ENCODE data around the gene PIGL.
A peak's percentile ranks its signal among the peaks of the same experiment; 100 is the strongest.

Gene PIGL

GRCh38 chr17:16217002-16217635 is at the start of gene PIGL:
Gene PIGL (plus strand): TSS chr17:16217210. CDS start chr17:16217227, 17 bp downstream.
- intact Hi-C loops (cut with DNase I; ENCODE audit: low total_unique reads): loop anchor here (5.0 kb wide), 1 partner anchor 70 kb away; no protein-coding TSS in a partner anchor
- no peaks in the 10 kb centered on the region for H3K9me3 ChIP-seq
- TF ChIP-seq CTCF (IDR thresholded peaks at IDR 0.05): no peak
- peak within 1 kb of the TSS; percentile 97 to 99 for H3K27ac ChIP-seq
- no peaks in the 10 kb centered on the region for H3K27me3 ChIP-seq
- peaks cover 0 to 46% (median 18%) of the 10 kb centered on the region in 4 donors for H3K4me1 ChIP-seq
- H3K4me3 ChIP-seq: peak within 1 kb of the TSS; percentile 93 to 96
- H3K36me3 ChIP-seq: peaks cover 0 to 11% (median 0%) of the 10 kb centered on the region in 3 donors
- DNase-seq: peak; percentile 90 to 93

- no peak overlapping the region for H3K27ac ChIP-seq
- peaks cover 25 to 29% (median 25%) of the 10 kb centered on the region in 3 donors for H3K36me3 ChIP-seq
- H3K4me3 ChIP-seq: no peak overlapping the region
- intact Hi-C loops (cut with DNase I; ENCODE audit: low total_unique reads): no loop called here
- H3K4me1 ChIP-seq: no peaks in the 10 kb centered on the region
- no peaks in the 10 kb centered on the region for H3K9me3 ChIP-seq
- DNase-seq: no peak
- TF ChIP-seq CTCF (IDR thresholded peaks at IDR 0.05): no peak
- H3K27me3 ChIP-seq: no peaks in the 10 kb centered on the region
Observed at GRCh38 chr17:16171613-16172012, 45.4 kb upstream of the PIGL start.

GRCh38 chr17:16178836-16179235 is 38.2 kb upstream of the PIGL start:
- Histone ChIP-seq H3K9me3 (no peaks in the 10 kb centered on the region), H3K4me1 (peaks cover 0 to 7% (median 2%) of the 10 kb centered on the region in 4 donors), H3K4me3 (no peak overlapping the region), H3K27me3 (no peaks in the 10 kb centered on the region), H3K36me3 (peaks cover 0 to 10% (median 0%) of the 10 kb centered on the region in 3 donors), H3K27ac (no peak overlapping the region)
- no peak for DNase-seq
- TF ChIP-seq CTCF (IDR thresholded peaks at IDR 0.05): no peak
- intact Hi-C loops (cut with DNase I; ENCODE audit: low total_unique reads): no loop called here

GRCh38 chr17:16181581-16181980 is 35.4 kb upstream of the PIGL start:
- Histone ChIP-seq H3K4me3 (no peak overlapping the region), H3K27ac (no peak overlapping the region), H3K27me3 (no peaks in the 10 kb centered on the region), H3K9me3 (no peaks in the 10 kb centered on the region), H3K4me1 (peaks cover 0 to 7% (median 2%) of the 10 kb centered on the region in 4 donors), H3K36me3 (peaks cover 0 to 18% (median 5%) of the 10 kb centered on the region in 3 donors)
- no peak for TF ChIP-seq CTCF (IDR thresholded peaks at IDR 0.05)
- intact Hi-C loops (cut with DNase I; ENCODE audit: low total_unique reads): no loop called here
- no peak for DNase-seq

- no peak overlapping the region for H3K4me3 ChIP-seq
- DNase-seq: no peak
- peaks cover 0 to 7% (median 2%) of the 10 kb centered on the region in 4 donors for H3K4me1 ChIP-seq
- no peaks in the 10 kb centered on the region for H3K27me3 ChIP-seq
- intact Hi-C loops (cut with DNase I; ENCODE audit: low total_unique reads): no loop called here
- no peaks in the 10 kb centered on the region for H3K9me3 ChIP-seq
- H3K36me3 ChIP-seq: peaks cover 5 to 33% (median 5%) of the 10 kb centered on the region in 3 donors
- no peak overlapping the region for H3K27ac ChIP-seq
- TF ChIP-seq CTCF (IDR thresholded peaks at IDR 0.05): no peak
Observed at GRCh38 chr17:16187642-16188041, 29.4 kb upstream of the PIGL start.
